Endothelial cell of umbilical vein (primary cell): ENCODE data around the gene SPTBN4.

Experiments
- CTCF ChIP-seq, 2 donors: IDR thresholded peaks; 1 replicate in 1 of 2; 2 replicates in 1 of 2; pipeline ENCODE4 v1.5.1; 2011; ENCODE audit warnings: low read length in 2 of 2, mild to moderate bottlenecking in 2 of 2, moderate library complexity in 2 of 2, control low read depth in 1 of 2, inconsistent platforms in 1 of 2, low read depth in 1 of 2; ENCODE audit not compliant: insufficient read depth in 1 of 2; ENCODE audit errors: extremely low read depth in 1 of 2
- EZH2 ChIP-seq: IDR thresholded peaks from 2 replicates; pipeline ENCODE4 v1.6.1; 2012; ENCODE audit warnings: borderline replicate concordance, low read depth, mild to moderate bottlenecking, moderate library complexity, low read length, inconsistent platforms; ENCODE audit not compliant: severe bottlenecking
- MAX ChIP-seq: IDR thresholded peaks from 2 replicates; pipeline ENCODE4 v1.6.1; 2011; ENCODE audit not compliant: insufficient read depth, insufficient read length

DNA sequence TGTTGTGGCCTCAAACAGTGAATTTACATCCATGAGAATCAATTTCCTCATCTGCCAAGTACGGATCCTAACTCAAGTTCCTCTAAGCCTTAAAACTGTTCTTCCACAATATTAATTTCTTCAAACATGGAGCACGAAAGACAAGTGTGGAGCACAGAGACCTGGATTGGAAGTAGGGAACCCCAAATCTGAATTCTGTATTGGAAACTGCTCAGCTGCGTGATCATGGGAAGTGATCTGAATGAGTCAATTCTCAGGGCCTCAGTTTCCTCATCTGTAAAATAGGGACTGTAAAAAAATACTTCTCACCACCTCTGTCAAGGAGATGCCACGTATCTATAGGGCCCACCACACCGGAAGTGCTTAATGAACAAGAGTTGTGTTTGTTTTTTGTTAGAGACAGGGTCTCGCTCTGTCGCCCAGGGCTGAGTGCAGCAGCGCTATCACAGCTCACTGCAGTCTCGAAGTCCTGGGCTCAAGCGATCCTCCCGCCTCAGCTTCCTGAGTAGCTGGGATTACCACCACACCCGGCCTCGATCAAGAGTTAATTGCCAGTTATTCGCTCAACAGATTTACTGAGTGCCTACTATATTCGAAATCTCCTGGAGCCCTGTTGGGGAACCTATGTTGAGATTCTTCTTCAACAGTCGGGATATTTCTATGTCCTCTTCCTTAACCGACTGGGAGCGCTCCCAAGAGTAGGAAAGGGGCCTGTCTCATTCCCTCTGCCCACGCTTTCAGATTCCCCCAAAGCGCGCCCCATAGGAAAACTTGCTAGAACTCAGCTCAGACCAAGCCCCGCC lies 24.3 kb upstream of the SPTBN4 start:
- no peak for TF ChIP-seq CTCF (IDR thresholded peaks at IDR 0.05; ENCODE audit: extremely low read depth in 1 of 2, insufficient read depth in 1 of 2, low read depth in 1 of 2, low read length in 2 of 2)
- no peak for TF ChIP-seq MAX
- no peak for TF ChIP-seq EZH2
